Kidney epithelial cell (primary cell): ENCODE measurements around the gene INPP5E. TPM values are rescaled to one million over a fixed set of nuclear protein-coding genes. Genes with fewer than 3 reads are reported as not detected.

Experiments used
- DNase-seq: peaks from one replicate; pipeline ENCODE4 v3.0.0-alpha.2; 2010; ENCODE audit warnings: low read depth
- H3K27me3 ChIP-seq: 2 replicates; pipeline ENCODE4 v1.6.0; 2011; ENCODE audit warnings: low read length; ENCODE audit not compliant: control insufficient read depth, insufficient read depth
- H3K36me3 ChIP-seq: 2 replicates; pipeline ENCODE4 v1.5.1; 2011; ENCODE audit warnings: low read length; ENCODE audit not compliant: control insufficient read depth, insufficient read depth
- H3K4me3 ChIP-seq: 2 replicates; pipeline ENCODE4 v1.5.1; 2011; ENCODE audit warnings: low read depth, mild to moderate bottlenecking, control low read depth, low read length
- CTCF ChIP-seq: IDR thresholded peaks from 2 replicates; pipeline ENCODE4 v1.5.1; 2011; ENCODE audit warnings: mild to moderate bottlenecking, moderate library complexity, low read length, control low read depth, inconsistent platforms; ENCODE audit not compliant: insufficient read depth, poor library complexity, severe bottlenecking
- total RNA-seq: library from RNA; depleted of rRNA; stranded (reverse); fragments of >200 nt; gene quantifications from 2 replicates; pipeline ENCODE4 v1.2.3, GENCODE V29; 2015

INPP5E gene
- total RNA-seq, 1 donor from 2014 or later: 14.5 TPM

DNA sequence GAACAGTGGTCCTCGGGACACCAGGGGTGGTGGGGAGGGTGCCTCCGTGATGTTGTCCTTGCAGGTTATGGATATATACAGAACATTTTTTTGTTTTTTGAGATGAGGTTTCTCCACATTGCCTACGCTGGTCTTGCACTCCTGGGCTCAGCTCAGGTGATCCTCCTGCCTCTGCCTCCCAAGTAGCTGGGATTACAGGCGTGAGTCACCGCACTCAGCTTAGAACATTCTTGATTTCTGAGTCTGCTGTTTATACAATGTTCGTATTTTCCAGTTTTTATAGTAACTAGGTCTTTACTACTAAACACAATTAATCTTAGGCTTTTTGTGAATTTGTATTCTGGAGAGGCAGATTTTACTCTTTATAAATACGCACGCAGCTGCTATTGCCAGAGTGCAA lies 23.2 kb downstream of the INPP5E start:
- Histone ChIP-seq H3K27me3 (no peaks in the 10 kb centered on the region), H3K4me3 (no peak overlapping the region), H3K36me3 (peaks cover 7% of the 10 kb centered on the region)
- no peak for TF ChIP-seq CTCF
- DNase-seq: no peak

DNA sequence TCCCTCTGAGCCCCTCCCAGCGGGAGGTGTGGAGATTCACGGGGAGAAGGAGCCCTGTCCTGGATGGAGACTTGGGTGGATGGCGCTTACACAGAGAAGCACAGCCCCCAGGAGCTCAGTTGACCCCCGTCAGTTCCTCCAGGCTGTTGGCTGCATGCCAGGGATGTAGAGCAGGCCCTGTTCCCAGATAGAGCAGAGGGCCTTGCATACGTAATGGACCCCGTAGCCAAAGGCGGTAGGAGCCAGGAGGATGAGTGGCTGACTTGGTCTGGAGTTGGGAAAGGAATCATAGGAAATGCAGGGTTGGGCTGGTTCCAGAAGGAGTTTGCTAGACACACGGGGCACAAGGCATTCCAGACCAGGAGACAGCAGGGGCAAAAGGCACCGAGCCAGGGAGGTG lies 26.7 kb downstream of the INPP5E start:
- Histone ChIP-seq H3K36me3 (peaks cover 7% of the 10 kb centered on the region), H3K4me3 (no peak overlapping the region), H3K27me3 (no peaks in the 10 kb centered on the region)
- TF ChIP-seq CTCF: no peak
- no peak for DNase-seq

DNA sequence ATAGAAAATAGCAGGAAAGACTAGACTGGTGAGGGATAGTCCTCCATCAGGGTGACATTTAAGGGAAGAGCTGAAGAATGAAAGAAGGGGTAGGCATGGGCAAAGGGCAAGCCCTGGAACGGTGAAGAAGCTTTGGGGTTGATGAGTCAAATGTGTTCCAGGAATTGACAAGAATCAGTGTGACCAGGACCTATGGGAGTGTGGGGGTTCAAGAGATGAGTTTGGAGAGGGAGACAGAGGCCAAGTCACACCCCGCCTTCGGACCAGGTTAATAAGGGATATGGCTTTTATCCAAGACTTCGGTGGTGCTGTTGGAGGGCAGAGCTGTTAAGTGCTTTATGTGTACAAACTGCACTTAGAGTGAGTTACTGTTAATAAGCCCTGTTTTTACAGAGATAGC lies 28.3 kb downstream of the INPP5E start:
- peaks cover 8% of the 10 kb centered on the region for H3K36me3 ChIP-seq
- no peak for TF ChIP-seq CTCF
- no peaks in the 10 kb centered on the region for H3K27me3 ChIP-seq
- H3K4me3 ChIP-seq: peak overlapping the region; percentile 96
- DNase-seq: no peak

DNA sequence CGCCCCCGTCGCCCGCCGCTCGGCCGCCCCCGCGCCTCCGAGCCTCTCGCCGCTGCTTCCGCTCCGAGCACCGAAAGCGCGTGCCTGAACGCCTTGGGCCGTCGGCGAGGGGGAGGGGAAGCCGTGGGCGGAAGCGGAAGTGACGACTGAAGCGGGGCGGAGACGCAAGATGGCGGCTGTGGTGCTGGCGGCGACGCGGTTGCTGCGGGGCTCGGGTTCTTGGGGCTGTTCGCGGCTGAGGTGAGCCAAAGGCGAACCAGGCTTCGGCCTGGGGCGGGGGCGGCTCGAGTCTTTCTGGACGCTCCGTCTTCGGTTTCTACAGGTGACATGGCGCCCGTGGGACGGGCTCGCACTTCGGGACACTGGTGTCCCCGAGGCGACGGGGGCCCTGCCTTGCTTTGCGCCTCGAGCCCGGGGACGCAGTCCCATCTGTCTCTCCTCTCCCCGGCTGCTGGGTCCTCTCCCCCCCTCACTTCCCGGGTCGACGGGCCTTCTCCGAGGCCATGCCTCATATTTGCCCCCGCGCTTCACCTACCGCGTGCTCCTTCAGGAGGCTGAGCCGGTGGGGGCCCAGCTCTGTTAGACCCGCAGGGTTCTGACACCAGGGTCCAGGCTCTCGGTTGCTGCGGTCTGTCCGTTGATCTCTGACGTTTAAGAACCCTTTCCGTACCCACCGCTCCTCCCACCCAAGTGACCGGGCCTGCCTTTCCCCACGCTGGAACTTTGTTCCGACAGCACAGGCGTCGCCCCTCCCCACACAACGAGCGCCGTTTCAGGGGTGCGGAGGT lies 29.0 kb downstream of the INPP5E start, which contains the start of the genes ENTR1 and PMPCA:
Gene ENTR1, minus strand, starts transcription at position 115 of the 788 bp plus-strand sequence. CDS start 217 bp downstream, outside the sequence.
Gene PMPCA, plus strand, starts transcription at position 159 of the 788 bp plus-strand sequence. Its CDS starts 11 bp downstream, at position 170.
- TF ChIP-seq CTCF: no peak
- Histone ChIP-seq H3K4me3 (peak within 1 kb of the TSS; percentile 96), H3K36me3 (peaks cover 7% of the 10 kb centered on the region), H3K27me3 (no peaks in the 10 kb centered on the region)
- DNase-seq: peak; percentile 42

DNA sequence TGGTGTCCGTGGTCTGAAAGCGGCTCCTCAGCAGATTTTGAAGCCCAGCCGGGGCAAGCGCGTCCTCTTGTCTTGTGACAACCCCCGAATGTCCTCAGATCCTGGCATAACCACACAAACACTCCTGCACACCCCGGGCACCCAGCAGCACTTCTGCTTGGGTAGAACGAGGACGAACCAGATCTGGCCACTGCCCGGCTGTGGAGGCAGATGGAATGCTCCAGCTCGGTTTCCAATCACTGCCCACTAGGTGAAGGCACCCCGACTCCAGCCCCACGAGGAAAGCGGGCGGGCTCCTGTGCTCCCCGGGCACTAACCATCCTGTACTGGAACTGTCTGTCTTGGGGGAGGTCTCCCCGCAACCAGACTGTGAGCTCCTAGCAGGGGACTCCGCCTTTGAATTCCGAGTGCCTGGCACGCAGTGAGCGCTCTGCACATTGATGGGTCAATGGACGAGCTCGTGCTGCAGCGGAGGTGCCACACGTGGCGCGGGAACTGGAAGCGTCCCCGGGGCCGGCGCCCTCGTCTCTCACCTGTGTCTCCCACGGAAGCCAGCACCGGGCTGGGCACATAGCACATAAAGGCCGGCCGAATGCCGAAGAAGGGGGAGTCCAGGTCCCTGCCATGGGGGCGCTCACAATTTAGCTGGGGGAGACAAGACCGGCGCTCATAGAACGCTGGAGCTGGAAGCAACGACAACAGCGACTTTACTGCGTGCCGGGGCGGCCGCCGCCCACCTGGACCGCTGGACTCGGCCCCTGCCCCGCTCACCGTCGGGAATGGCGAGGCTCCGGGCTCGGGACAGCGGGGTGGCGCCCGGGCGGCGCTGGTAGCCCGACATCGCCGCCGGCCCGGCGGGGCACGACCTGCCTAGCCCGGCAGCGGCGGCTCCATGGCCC lies 29.8 kb downstream of the INPP5E start:
- Histone ChIP-seq H3K4me3 (peak overlapping the region; percentile 96), H3K27me3 (no peaks in the 10 kb centered on the region), H3K36me3 (peaks cover 7% of the 10 kb centered on the region)
- DNase-seq: no peak
- TF ChIP-seq CTCF: no peak
